ENCODE results near the gene UBE2I.

UBE2I gene

GRCh38 chr16:1344499-1344898, 35.1 kb downstream of the UBE2I start:
- DNase-seq, result no peak

GRCh38 chr16:1345087-1345486, 35.7 kb downstream of the UBE2I start:
- DNase-seq, result no peak

- no peak for DNase-seq
These were observed 36.4 kb downstream of the UBE2I start for GRCh38 chr16:1345651-1346421.

GRCh38 chr16:1346422-1347285, 37.2 kb downstream of the UBE2I start:
- DNase-seq, result no peak

- no peak for DNase-seq
These were observed 37.9 kb downstream of the UBE2I start for GRCh38 chr16:1347286-1347855.

GRCh38 chr16:1347962-1348361, 38.5 kb downstream of the UBE2I start:
- no peak for DNase-seq

- DNase-seq, result no peak
These were observed 39.0 kb downstream of the UBE2I start for GRCh38 chr16:1348441-1348840.

GRCh38 chr16:1348926-1349325, 39.5 kb downstream of the UBE2I start:
- no peak for DNase-seq

GRCh38 chr16:1349351-1349750, 39.9 kb downstream of the UBE2I start:
- DNase-seq, result no peak

GRCh38 chr16:1349951-1350350, 40.5 kb downstream of the UBE2I start:
- DNase-seq, result no peak

- DNase-seq, result no peak
These were observed 41.3 kb downstream of the UBE2I start for GRCh38 chr16:1350691-1351090.

- no peak for DNase-seq
These were observed 41.8 kb downstream of the UBE2I start for GRCh38 chr16:1351215-1351581.

- peak; percentile 87 for DNase-seq
These were observed 42.3 kb downstream of the UBE2I start, which contains the start of the genes GNPTG and TSR3 for GRCh38 chr16:1351582-1352362. Gene GNPTG, plus strand, starts transcription at chr16:1351931. Its CDS starts 35 bp downstream, at chr16:1351966. Gene TSR3, minus strand, starts transcription at chr16:1351878. Its CDS starts 74 bp downstream, at chr16:1351804.

GRCh38 chr16:1354815-1355540, 45.5 kb downstream of the UBE2I start:
- DNase-seq, result no peak

GRCh38 chr16:1355591-1355990, 46.2 kb downstream of the UBE2I start:
- DNase-seq, result no peak

GRCh38 chr16:1356061-1356900, 46.8 kb downstream of the UBE2I start:
- DNase-seq, result no peak

- DNase-seq, result no peak
These were observed 48.6 kb downstream of the UBE2I start for GRCh38 chr16:1357906-1358566.

- no peak for DNase-seq
These were observed 52.4 kb downstream of the UBE2I start for GRCh38 chr16:1361685-1362360.

- no peak for DNase-seq
These were observed 53.4 kb downstream of the UBE2I start for GRCh38 chr16:1362807-1363206.

GRCh38 chr16:1363501-1364041, 54.1 kb downstream of the UBE2I start:
- peak; percentile 77 for DNase-seq
